ENCODE measurements around the gene PAQR9. TPM values are rescaled to one million over a fixed set of nuclear protein-coding genes. Genes with fewer than 3 reads are reported as not detected.

The PAQR9 gene
- total RNA-seq, 2 donors from 2014 or later = 0.26 to 0.33 TPM

GRCh38 chr3:142962520-142963233, 797 bp downstream of the PAQR9 start:
- Histone ChIP-seq H3K4me1 (peaks cover 13% of the 10 kb centered on the region), H3K27ac (no peak overlapping the region), H3K36me3 (replicated peaks in 1 of 2; ENCODE audit: insufficient read depth in 1 of 2, low read depth in 2 of 2) (no peaks in the 10 kb centered on the region), H3K27me3 (peaks cover 0 to 5% of the 10 kb centered on the region in 2 donors), H3K9me3 (no peaks in the 10 kb centered on the region), H3K4me3 (no peak overlapping the region)
- 60 to 85% methylated on average over 40 to 63 of the region's 63 CpGs for WGBS, 2 donors
- ATAC-seq (no peak), DNase-seq (no peak)
- intact Hi-C loops (cut with DNase I) = no loop called here
- TF ChIP-seq CTCF (IDR thresholded peaks at IDR 0.05) = no peak
- no peak for TF ChIP-seq POLR2A (IDR thresholded peaks at IDR 0.05)

DNA sequence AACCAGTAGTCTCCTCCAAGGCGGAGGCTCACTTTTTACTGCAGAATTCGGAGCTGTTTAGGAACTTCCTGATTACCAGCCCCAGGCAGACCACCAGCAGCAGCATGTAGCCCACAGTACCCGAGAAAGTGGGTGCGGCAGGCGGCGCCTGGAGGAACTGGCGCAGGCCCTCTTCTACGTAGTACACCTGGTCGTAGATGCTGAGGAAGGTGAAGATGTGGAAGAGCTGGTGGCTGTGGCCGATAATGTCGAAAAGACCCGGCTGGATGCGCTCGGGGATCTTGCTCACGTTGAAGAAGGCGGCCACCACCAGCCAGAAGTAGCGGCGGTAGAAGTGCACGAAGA, 1.3 kb downstream of the PAQR9 start:
- no peak for ATAC-seq

GRCh38 chr3:142961539-142961938, 1.9 kb downstream of the PAQR9 start:
- no peak for DNase-seq
- WGBS, 2 donors = 34 to 36% methylated on average over 2 of the region's 2 CpGs
- H3K27me3 ChIP-seq = peaks cover 0 to 5% of the 10 kb centered on the region in 2 donors

More for the DNA sequence above, 1.3 kb downstream of the PAQR9 start:
- TF ChIP-seq CTCF (IDR thresholded peaks at IDR 0.05) (no peak), POLR2A (IDR thresholded peaks at IDR 0.05) (no peak)
- no peak for DNase-seq
- intact Hi-C loops (cut with DNase I) = no loop called here
- no peak overlapping the region for H3K4me3 ChIP-seq
- no peak overlapping the region for H3K27ac ChIP-seq
- no peaks in the 10 kb centered on the region for H3K9me3 ChIP-seq
- H3K36me3 ChIP-seq (replicated peaks in 1 of 2; ENCODE audit: insufficient read depth in 1 of 2, low read depth in 2 of 2) = no peaks in the 10 kb centered on the region
- peaks cover 13% of the 10 kb centered on the region for H3K4me1 ChIP-seq
- 92 to 93% methylated on average over 19 of the region's 19 CpGs for WGBS, 2 donors
- H3K27me3 ChIP-seq = peaks cover 0 to 5% of the 10 kb centered on the region in 2 donors

GRCh38 chr3:142960322-142960850, 3.1 kb downstream of the PAQR9 start:
- Histone ChIP-seq H3K27me3 (peaks cover 0 to 5% of the 10 kb centered on the region in 2 donors), H3K9me3 (no peaks in the 10 kb centered on the region), H3K27ac (no peak overlapping the region), H3K4me3 (no peak overlapping the region), H3K36me3 (replicated peaks in 1 of 2; ENCODE audit: insufficient read depth in 1 of 2, low read depth in 2 of 2) (no peaks in the 10 kb centered on the region), H3K4me1 (peaks cover 13% of the 10 kb centered on the region)
- 40 to 63% methylated on average over 1 of the region's 1 CpG for WGBS, 2 donors
- TF ChIP-seq CTCF (IDR thresholded peaks at IDR 0.05) (no peak), POLR2A (IDR thresholded peaks at IDR 0.05) (no peak)
- intact Hi-C loops (cut with DNase I) = no loop called here
- DNase-seq = no peak
- ATAC-seq = no peak

More at GRCh38 chr3:142961539-142961938, 1.9 kb downstream of the PAQR9 start:
- no peak for TF ChIP-seq CTCF (IDR thresholded peaks at IDR 0.05)
- TF ChIP-seq POLR2A (IDR thresholded peaks at IDR 0.05) = no peak
- ATAC-seq = no peak
- H3K4me3 ChIP-seq = no peak overlapping the region
- H3K36me3 ChIP-seq (replicated peaks in 1 of 2; ENCODE audit: insufficient read depth in 1 of 2, low read depth in 2 of 2) = no peaks in the 10 kb centered on the region
- H3K4me1 ChIP-seq = peaks cover 13% of the 10 kb centered on the region
- intact Hi-C loops (cut with DNase I) = no loop called here
- H3K9me3 ChIP-seq = no peaks in the 10 kb centered on the region
- no peak overlapping the region for H3K27ac ChIP-seq

- WGBS, 2 donors = 67 to 72% methylated on average over 6 of the region's 6 CpGs
- Histone ChIP-seq H3K27ac (no peak overlapping the region), H3K4me3 (no peak overlapping the region), H3K9me3 (no peaks in the 10 kb centered on the region), H3K4me1 (peaks cover 6% of the 10 kb centered on the region), H3K36me3 (replicated peaks in 1 of 2; ENCODE audit: insufficient read depth in 1 of 2, low read depth in 2 of 2) (no peaks in the 10 kb centered on the region), H3K27me3 (peaks cover 0 to 5% of the 10 kb centered on the region in 2 donors)
- intact Hi-C loops (cut with DNase I) = no loop called here
- ATAC-seq (no peak), DNase-seq (no peak)
- no peak for TF ChIP-seq POLR2A (IDR thresholded peaks at IDR 0.05)
- TF ChIP-seq CTCF (IDR thresholded peaks at IDR 0.05) = no peak
Measured at GRCh38 chr3:142958707-142959106, 4.8 kb downstream of the PAQR9 start.
